Panc1 (cell line): ENCODE results near the gene TMEM220.

ENCODE experiments used
- SIN3A ChIP-seq: IDR thresholded peaks from 2 replicates; pipeline ENCODE4 v1.6.1; 2012; ENCODE audit warnings: low read depth, mild to moderate bottlenecking, low read length, moderate library complexity, borderline replicate concordance; ENCODE audit not compliant: insufficient read depth
- TF ChIP-seq, protein P1 (sequence below): fragments of 450-650 bp; IDR thresholded peaks from 2 replicates; pipeline ENCODE4 v1.5.1; 2017; ENCODE audit warnings: mild to moderate bottlenecking

DNA sequence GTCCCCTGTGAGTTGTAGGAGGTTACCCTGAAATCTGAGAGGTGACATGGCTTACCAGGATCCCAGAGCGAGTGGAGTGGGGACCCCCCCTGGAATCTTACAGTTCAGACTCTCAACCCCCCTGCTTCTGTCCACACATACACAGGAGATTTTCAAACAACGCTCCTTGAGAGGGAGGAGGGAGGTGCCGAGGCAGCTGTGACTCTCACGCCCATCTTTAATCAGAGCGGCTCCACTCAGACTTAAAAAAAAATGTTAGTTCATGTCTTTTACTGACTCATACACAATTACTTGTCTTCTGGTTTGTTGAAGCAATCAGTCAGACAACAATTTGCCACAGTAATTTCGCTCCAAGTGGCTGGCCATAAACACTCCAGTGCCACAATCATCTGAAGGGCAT lies 15.4 kb upstream of the TMEM220 start:
- TF ChIP-seq SIN3A: no peak
- TF ChIP-seq, protein P1, sequence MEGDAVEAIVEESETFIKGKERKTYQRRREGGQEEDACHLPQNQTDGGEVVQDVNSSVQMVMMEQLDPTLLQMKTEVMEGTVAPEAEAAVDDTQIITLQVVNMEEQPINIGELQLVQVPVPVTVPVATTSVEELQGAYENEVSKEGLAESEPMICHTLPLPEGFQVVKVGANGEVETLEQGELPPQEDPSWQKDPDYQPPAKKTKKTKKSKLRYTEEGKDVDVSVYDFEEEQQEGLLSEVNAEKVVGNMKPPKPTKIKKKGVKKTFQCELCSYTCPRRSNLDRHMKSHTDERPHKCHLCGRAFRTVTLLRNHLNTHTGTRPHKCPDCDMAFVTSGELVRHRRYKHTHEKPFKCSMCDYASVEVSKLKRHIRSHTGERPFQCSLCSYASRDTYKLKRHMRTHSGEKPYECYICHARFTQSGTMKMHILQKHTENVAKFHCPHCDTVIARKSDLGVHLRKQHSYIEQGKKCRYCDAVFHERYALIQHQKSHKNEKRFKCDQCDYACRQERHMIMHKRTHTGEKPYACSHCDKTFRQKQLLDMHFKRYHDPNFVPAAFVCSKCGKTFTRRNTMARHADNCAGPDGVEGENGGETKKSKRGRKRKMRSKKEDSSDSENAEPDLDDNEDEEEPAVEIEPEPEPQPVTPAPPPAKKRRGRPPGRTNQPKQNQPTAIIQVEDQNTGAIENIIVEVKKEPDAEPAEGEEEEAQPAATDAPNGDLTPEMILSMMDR: no peak
